ENCODE results near the gene SPEM2. TPM values are rescaled to one million over a fixed set of nuclear protein-coding genes. Genes with fewer than 3 reads are reported as not detected.
"Not testable (repeated sequence)": the region's sequence is repeated elsewhere in the genome, so short reads cannot be mapped to it uniquely, and the experiment has no call there.

SPEM2 gene
- total RNA-seq, 1 experiment from 2014 or later = not detected

DNA sequence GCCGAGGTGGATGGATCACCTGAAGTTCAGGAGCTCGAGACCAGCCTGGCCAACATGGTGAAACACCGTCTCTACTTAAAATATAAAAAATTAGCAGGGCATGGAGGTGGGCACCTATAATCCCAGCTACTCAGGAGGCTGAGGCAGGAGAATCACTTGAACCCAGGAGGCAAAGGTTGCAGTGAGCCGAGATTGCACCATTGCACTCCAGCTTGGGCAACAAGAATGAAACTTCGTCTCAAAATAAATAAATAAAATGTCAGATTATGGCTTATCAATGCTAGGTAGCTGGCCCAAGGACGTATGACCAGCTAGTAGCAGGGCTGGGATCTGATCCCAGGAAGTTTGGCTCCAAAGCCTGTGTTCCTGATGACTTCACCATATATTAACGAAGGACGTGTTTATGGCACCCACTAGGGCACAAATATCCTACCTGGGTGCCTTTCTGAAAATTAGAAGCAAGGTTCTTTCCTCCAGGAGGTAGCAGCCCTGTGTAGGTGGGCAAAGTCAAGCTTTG, 45.1 kb downstream of the SPEM2 start:
- H3K9me3 ChIP-seq (ENCODE audit: low read length); H3K4me3 ChIP-seq (ENCODE audit: low read length); ATAC-seq; H3K27me3 ChIP-seq (ENCODE audit: low read length); H4K20me1 ChIP-seq (ENCODE audit: low read length); H3F3A ChIP-seq (ENCODE audit: low read length, unreplicated experiment); H2AFZ ChIP-seq (ENCODE audit: low read length); intact Hi-C loops (cut with micrococcal nuclease); DNase-seq; BruUV-seq (replicated peaks); H3K27ac ChIP-seq (ENCODE audit: low read length); H3K9ac ChIP-seq (ENCODE audit: low read length); CTCF ChIA-PET; POLR2A ChIA-PET (ENCODE audit: unreplicated experiment); H3K4me2 ChIP-seq (ENCODE audit: low read length); H3K4me1 ChIP-seq (ENCODE audit: insufficient read depth, low read length); H3K36me3 ChIP-seq (ENCODE audit: low read depth, low read length); H3K9me2 ChIP-seq (replicated peaks; ENCODE audit: low read length): not testable (repeated sequence)
- peaks cover 43% of the 10 kb centered on the region for H3K79me2 ChIP-seq (ENCODE audit: low read length)

DNA sequence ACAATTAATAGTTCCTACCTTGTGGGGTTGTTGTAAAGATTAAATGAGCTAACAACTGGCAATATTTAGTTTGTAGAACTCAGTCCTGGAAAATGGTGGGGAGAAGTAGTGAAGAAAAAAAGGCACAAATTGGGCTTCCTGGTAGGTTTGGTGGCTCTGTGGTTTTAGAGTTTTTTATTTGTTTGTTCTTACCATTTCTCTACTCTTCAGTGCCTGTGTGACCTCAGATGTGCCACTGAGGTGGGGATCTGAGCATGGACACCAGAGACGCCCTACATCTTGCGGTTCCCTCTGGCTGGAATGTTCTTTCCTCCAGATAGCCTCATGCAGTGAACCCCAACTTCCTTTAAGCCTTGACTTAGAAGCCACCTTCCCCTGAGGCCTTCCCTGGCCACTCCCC, 46.3 kb downstream of the SPEM2 start:
- TF ChIP-seq EZH2 (IDR thresholded peaks at IDR 0.05; ENCODE audit: low read length, unreplicated experiment) = no peak
- TF ChIP-seq, protein P1, sequence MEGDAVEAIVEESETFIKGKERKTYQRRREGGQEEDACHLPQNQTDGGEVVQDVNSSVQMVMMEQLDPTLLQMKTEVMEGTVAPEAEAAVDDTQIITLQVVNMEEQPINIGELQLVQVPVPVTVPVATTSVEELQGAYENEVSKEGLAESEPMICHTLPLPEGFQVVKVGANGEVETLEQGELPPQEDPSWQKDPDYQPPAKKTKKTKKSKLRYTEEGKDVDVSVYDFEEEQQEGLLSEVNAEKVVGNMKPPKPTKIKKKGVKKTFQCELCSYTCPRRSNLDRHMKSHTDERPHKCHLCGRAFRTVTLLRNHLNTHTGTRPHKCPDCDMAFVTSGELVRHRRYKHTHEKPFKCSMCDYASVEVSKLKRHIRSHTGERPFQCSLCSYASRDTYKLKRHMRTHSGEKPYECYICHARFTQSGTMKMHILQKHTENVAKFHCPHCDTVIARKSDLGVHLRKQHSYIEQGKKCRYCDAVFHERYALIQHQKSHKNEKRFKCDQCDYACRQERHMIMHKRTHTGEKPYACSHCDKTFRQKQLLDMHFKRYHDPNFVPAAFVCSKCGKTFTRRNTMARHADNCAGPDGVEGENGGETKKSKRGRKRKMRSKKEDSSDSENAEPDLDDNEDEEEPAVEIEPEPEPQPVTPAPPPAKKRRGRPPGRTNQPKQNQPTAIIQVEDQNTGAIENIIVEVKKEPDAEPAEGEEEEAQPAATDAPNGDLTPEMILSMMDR (conservative IDR thresholded peaks at IDR 0.05; ENCODE audit: low read depth, low read length) = no peak
- no peak for TF ChIP-seq EZH2phosphoT487 (IDR thresholded peaks at IDR 0.05; ENCODE audit: borderline replicate concordance, low read length)
- intact Hi-C loops (cut with micrococcal nuclease) = no loop called here
- H3K9me2 ChIP-seq (replicated peaks; ENCODE audit: low read length) = no peaks in the 10 kb centered on the region
- DNase-seq (no peak), ATAC-seq (no peak)
- H3K27ac ChIP-seq (ENCODE audit: low read length) = no peak overlapping the region
- H3K27me3 ChIP-seq (ENCODE audit: low read length) = no peaks in the 10 kb centered on the region
- BruUV-seq (replicated peaks) = no TSS peak
- no peaks in the 10 kb centered on the region for H4K20me1 ChIP-seq (ENCODE audit: low read length)
- no peak overlapping the region for H3K4me2 ChIP-seq (ENCODE audit: low read length)
- no peak overlapping the region for H2AFZ ChIP-seq (ENCODE audit: low read length)
- ChIA-PET CTCF (no interaction called here), POLR2A (ENCODE audit: unreplicated experiment) (no interaction called here)
- peaks cover 8% of the 10 kb centered on the region for H3K4me1 ChIP-seq (ENCODE audit: insufficient read depth, low read length)
- peaks cover 55% of the 10 kb centered on the region for H3K79me2 ChIP-seq (ENCODE audit: low read length)
- H3K36me3 ChIP-seq (ENCODE audit: low read depth, low read length) = no peaks in the 10 kb centered on the region
- no peak overlapping the region for H3K9ac ChIP-seq (ENCODE audit: low read length)
- no peak overlapping the region for H3K4me3 ChIP-seq (ENCODE audit: low read length)
- H3F3A ChIP-seq (ENCODE audit: low read length, unreplicated experiment) = no peaks in the 10 kb centered on the region
- H3K9me3 ChIP-seq (ENCODE audit: low read length) = no peaks in the 10 kb centered on the region

DNA sequence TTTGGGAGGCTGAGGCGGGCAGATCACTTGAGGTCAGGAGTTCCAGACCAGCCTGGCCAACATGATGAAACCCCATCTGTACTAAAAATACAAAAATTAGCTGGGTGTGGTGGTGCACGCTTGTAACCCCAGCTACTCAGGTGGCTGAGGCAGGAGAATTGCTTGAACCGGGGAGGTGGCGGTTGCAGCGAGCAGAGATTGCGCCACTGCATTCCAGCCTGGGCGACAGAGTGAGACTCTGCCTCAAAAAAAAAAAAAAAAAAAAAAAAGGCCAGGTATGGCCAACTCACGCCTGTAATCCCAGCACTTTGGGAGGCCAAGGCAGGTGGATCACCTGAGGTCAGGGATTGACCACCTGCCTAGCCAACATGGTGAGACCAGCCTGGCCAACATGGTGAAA, 49.4 kb downstream of the SPEM2 start:
- DNase-seq; POLR2A ChIA-PET (ENCODE audit: unreplicated experiment); BruUV-seq (replicated peaks); H3K27me3 ChIP-seq (ENCODE audit: low read length); H3K36me3 ChIP-seq (ENCODE audit: low read depth, low read length); H3K4me3 ChIP-seq (ENCODE audit: low read length); ATAC-seq; CTCF ChIA-PET; H3K4me2 ChIP-seq (ENCODE audit: low read length); intact Hi-C loops (cut with micrococcal nuclease); H2AFZ ChIP-seq (ENCODE audit: low read length); H3K27ac ChIP-seq (ENCODE audit: low read length); H4K20me1 ChIP-seq (ENCODE audit: low read length); H3F3A ChIP-seq (ENCODE audit: low read length, unreplicated experiment); H3K9me2 ChIP-seq (replicated peaks; ENCODE audit: low read length); H3K9me3 ChIP-seq (ENCODE audit: low read length); H3K9ac ChIP-seq (ENCODE audit: low read length): not testable (repeated sequence)
- H3K4me1 ChIP-seq (ENCODE audit: insufficient read depth, low read length) = peaks cover 27% of the 10 kb centered on the region
- H3K79me2 ChIP-seq (ENCODE audit: low read length) = peaks cover 78% of the 10 kb centered on the region

DNA sequence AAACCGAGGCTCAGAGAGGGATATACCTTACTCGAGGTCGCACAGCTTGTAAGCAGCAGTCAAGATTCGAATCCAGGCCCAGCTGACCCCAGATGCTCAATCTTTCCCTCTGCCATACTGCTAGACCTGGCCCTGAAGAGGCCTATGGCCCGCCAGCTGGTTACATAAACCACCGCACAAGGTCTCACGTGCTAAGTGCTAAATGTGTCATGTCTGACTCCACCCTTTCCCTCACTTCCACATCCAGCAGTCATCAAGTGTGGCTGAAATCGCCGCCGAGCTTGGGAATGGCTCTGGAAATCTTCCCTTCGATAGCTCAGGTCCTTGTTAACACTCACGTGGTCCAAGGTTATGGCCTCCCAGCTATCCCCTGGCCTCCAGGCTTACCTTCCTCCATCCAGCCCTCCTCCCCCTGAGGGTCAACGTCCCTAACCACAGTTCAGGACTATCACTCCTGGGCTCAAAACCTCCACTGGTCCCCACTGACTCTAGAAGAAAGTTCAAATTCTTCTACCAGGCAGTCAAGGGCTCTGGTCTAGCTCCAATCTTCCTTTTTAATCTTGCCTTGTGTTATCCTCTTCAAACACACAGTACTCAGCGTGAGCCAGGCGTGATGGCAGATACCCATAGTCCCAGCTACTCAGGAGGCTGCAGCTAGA, 50.5 kb downstream of the SPEM2 start:
- Histone ChIP-seq H4K20me1 (ENCODE audit: low read length) (no peaks in the 10 kb centered on the region), H2AFZ (ENCODE audit: low read length) (no peak overlapping the region), H3K9me3 (ENCODE audit: low read length) (no peaks in the 10 kb centered on the region), H3K36me3 (ENCODE audit: low read depth, low read length) (no peaks in the 10 kb centered on the region), H3K4me3 (ENCODE audit: low read length) (no peak overlapping the region), H3K4me1 (ENCODE audit: insufficient read depth, low read length) (peaks cover 33% of the 10 kb centered on the region), H3K27me3 (ENCODE audit: low read length) (no peaks in the 10 kb centered on the region), H3F3A (ENCODE audit: low read length, unreplicated experiment) (no peaks in the 10 kb centered on the region), H3K4me2 (ENCODE audit: low read length) (peak overlapping the region; percentile 91), H3K9ac (ENCODE audit: low read length) (no peak overlapping the region), H3K27ac (ENCODE audit: low read length) (peak overlapping the region; percentile 62), H3K79me2 (ENCODE audit: low read length) (peaks cover 79% of the 10 kb centered on the region), H3K9me2 (replicated peaks; ENCODE audit: low read length) (no peaks in the 10 kb centered on the region)
- intact Hi-C loops (cut with micrococcal nuclease) = no loop called here
- DNase-seq (no peak), ATAC-seq (no peak)
- TSS peak; percentile 11 for BruUV-seq (replicated peaks)
- POLR2A ChIA-PET (ENCODE audit: unreplicated experiment) = no interaction called here
- TF ChIP-seq, protein P1 (conservative IDR thresholded peaks at IDR 0.05; ENCODE audit: low read depth, low read length) = no peak
- TF ChIP-seq EZH2phosphoT487 (IDR thresholded peaks at IDR 0.05; ENCODE audit: borderline replicate concordance, low read length) = no peak
- no peak for TF ChIP-seq EZH2 (IDR thresholded peaks at IDR 0.05; ENCODE audit: low read length, unreplicated experiment)
- CTCF ChIA-PET = interaction anchor here (0.8 kb wide), 1 partner anchor 32 kb away, joined by 3 read pairs; no protein-coding TSS in a partner anchor
